HL-60 (cell line): ENCODE results near the gene FBXW7.

ENCODE experiments used
- DNase-seq, 2 experiments: peaks; one replicate each; pipeline ENCODE4 v3.0.0-alpha.2; 2010 to 2020; ENCODE audit warnings: low read depth in 1 of 2, low spot score in 1 of 2
- H3K27ac ChIP-seq: fragments of 250-450 bp; sonication (Bioruptor Pico); replicated peaks from 2 replicates; pipeline ENCODE4 v1.5.1; 2020; ENCODE audit warnings: mild to moderate bottlenecking, moderate library complexity
- H3K27me3 ChIP-seq: fragments of 250-450 bp; sonication (Bioruptor Pico); 2 replicates; pipeline ENCODE4 v1.5.1; 2021; ENCODE audit warnings: mild to moderate bottlenecking, moderate library complexity; ENCODE audit not compliant: insufficient read depth, poor library complexity, severe bottlenecking
- H3K4me3 ChIP-seq: replicated peaks from 2 replicates; pipeline ENCODE4 v1.5.1; 2011; ENCODE audit warnings: mild to moderate bottlenecking, control low read depth, low read length; ENCODE audit not compliant: insufficient read depth
- GABPA ChIP-seq: IDR thresholded peaks from 2 replicates; pipeline ENCODE4 v1.6.1; 2012; ENCODE audit warnings: low read depth
- POLR2AphosphoS5 ChIP-seq: IDR thresholded peaks from 2 replicates; pipeline ENCODE4 v1.6.1; 2012; ENCODE audit warnings: low read depth
- SPI1 ChIP-seq: IDR thresholded peaks from 2 replicates; pipeline ENCODE4 v1.6.1; 2012; ENCODE audit warnings: low read depth, mild to moderate bottlenecking, borderline replicate concordance
- TF ChIP-seq, protein P1 (sequence below): IDR thresholded peaks from one replicate; pipeline ENCODE4 v1.5.1; 2011; ENCODE audit warnings: low read length, control low read depth, inconsistent platforms; ENCODE audit not compliant: insufficient read depth
- TF ChIP-seq, protein P2 (sequence below): IDR thresholded peaks from 2 replicates; pipeline ENCODE4 v1.6.1; 2012; ENCODE audit warnings: low read depth; ENCODE audit not compliant: insufficient replicate concordance

The FBXW7 gene

DNA sequence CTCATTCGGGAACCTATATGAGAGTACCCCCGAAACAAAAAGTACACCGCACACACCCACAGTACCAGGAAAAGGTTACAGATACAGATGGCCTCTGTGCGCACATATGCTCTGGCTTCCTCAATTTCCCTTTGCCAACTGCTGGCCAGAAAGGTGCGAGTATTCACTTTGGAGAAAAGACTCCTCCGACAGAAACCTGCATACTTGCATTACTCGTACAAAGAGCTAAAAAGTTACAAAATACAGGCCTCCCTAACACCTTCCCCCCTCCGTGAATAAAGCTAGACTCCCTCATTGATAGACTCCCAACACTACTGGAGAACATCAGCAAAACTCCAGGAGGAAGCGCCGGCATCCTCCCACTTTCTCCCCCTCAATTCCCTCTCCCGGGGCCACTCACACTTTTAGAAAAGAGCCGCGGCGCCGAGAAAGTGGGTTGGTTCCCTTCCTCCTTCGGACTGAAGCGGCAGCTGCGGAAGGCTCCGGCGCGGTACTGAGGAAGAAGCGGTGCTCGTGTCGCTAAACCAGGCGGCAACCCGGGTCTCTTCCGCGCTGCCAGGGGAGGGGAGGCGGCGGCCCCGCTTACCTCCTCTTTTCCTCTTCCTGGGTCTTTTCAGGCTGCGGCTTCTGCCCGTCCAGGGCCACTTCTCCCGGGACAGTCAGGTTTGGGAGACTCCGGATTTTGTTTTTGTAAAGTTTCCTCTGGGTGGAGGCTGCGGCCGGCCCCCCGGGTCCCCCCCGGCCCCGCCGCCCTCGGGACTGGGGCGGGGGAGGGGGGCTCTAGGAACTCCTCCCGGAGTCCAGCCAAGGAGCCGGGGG is 1.1 kb downstream of the FBXW7 start:
- DNase-seq, result peak; percentile 43 to 76
- peak overlapping the region; percentile 89 for H3K4me3 ChIP-seq
- TF ChIP-seq SPI1 (peak; percentile 51; the same call in 1 of the 2 replicates), GABPA (no peak)
- peak overlapping the region; percentile 92 for H3K27ac ChIP-seq
- no peaks in the 10 kb centered on the region for H3K27me3 ChIP-seq

GRCh38 chr4:152531479-152531878 is 4.4 kb downstream of the FBXW7 start:
- no peak for TF ChIP-seq POLR2AphosphoS5
- TF ChIP-seq, protein P1, sequence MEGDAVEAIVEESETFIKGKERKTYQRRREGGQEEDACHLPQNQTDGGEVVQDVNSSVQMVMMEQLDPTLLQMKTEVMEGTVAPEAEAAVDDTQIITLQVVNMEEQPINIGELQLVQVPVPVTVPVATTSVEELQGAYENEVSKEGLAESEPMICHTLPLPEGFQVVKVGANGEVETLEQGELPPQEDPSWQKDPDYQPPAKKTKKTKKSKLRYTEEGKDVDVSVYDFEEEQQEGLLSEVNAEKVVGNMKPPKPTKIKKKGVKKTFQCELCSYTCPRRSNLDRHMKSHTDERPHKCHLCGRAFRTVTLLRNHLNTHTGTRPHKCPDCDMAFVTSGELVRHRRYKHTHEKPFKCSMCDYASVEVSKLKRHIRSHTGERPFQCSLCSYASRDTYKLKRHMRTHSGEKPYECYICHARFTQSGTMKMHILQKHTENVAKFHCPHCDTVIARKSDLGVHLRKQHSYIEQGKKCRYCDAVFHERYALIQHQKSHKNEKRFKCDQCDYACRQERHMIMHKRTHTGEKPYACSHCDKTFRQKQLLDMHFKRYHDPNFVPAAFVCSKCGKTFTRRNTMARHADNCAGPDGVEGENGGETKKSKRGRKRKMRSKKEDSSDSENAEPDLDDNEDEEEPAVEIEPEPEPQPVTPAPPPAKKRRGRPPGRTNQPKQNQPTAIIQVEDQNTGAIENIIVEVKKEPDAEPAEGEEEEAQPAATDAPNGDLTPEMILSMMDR, result no peak
- Histone ChIP-seq H3K27ac (no peak overlapping the region), H3K27me3 (no peaks in the 10 kb centered on the region), H3K4me3 (no peak overlapping the region)
- no peak for DNase-seq

- TF ChIP-seq POLR2AphosphoS5, result no peak
- no peak for TF ChIP-seq SPI1
- TF ChIP-seq, protein P1, result no peak
- TF ChIP-seq, protein P2, sequence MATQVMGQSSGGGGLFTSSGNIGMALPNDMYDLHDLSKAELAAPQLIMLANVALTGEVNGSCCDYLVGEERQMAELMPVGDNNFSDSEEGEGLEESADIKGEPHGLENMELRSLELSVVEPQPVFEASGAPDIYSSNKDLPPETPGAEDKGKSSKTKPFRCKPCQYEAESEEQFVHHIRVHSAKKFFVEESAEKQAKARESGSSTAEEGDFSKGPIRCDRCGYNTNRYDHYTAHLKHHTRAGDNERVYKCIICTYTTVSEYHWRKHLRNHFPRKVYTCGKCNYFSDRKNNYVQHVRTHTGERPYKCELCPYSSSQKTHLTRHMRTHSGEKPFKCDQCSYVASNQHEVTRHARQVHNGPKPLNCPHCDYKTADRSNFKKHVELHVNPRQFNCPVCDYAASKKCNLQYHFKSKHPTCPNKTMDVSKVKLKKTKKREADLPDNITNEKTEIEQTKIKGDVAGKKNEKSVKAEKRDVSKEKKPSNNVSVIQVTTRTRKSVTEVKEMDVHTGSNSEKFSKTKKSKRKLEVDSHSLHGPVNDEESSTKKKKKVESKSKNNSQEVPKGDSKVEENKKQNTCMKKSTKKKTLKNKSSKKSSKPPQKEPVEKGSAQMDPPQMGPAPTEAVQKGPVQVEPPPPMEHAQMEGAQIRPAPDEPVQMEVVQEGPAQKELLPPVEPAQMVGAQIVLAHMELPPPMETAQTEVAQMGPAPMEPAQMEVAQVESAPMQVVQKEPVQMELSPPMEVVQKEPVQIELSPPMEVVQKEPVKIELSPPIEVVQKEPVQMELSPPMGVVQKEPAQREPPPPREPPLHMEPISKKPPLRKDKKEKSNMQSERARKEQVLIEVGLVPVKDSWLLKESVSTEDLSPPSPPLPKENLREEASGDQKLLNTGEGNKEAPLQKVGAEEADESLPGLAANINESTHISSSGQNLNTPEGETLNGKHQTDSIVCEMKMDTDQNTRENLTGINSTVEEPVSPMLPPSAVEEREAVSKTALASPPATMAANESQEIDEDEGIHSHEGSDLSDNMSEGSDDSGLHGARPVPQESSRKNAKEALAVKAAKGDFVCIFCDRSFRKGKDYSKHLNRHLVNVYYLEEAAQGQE, result no peak
- TF ChIP-seq GABPA, result no peak
- H3K4me3 ChIP-seq, result no peak overlapping the region
- DNase-seq, result no peak
- H3K27me3 ChIP-seq, result no peaks in the 10 kb centered on the region
- H3K27ac ChIP-seq, result no peak overlapping the region
Measured at GRCh38 chr4:152530600-152530999, 5.3 kb downstream of the FBXW7 start.

- Histone ChIP-seq H3K4me3 (no peak overlapping the region), H3K27ac (no peak overlapping the region), H3K27me3 (no peaks in the 10 kb centered on the region)
- no peak for DNase-seq
- no peak for TF ChIP-seq GABPA
Measured at GRCh38 chr4:152529880-152530279, 6.0 kb downstream of the FBXW7 start.

- no peak overlapping the region for H3K4me3 ChIP-seq
- TF ChIP-seq, protein P2, result no peak
- TF ChIP-seq GABPA (no peak), POLR2AphosphoS5 (no peak), SPI1 (no peak)
- TF ChIP-seq, protein P1, result no peak
- no peak overlapping the region for H3K27ac ChIP-seq
- DNase-seq, result no peak
- no peaks in the 10 kb centered on the region for H3K27me3 ChIP-seq
Measured at GRCh38 chr4:152528060-152528459, 7.8 kb downstream of the FBXW7 start.
